Measurements from ENCODE around the gene NHLRC2.

DNA sequence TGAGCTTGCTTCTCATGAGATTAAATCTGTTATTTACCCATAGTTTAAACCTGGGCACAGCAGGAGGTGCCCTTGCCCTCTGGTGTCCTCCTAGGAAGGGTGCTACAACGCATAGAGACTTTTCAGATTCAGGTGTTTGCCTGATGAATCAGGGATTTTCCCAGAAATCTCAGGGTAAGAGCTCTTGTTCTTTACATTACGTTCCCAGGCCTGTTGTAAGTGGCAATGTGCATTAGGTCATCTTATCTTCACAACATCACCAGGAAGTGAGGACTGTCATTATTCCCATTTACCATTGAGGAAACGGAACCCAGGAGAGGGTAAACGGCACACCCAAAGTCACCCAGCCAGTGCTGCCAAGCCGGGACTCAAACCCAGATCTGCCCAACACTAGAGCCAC, 73.0 kb downstream of the NHLRC2 start:
- TF ChIP-seq, protein P1, sequence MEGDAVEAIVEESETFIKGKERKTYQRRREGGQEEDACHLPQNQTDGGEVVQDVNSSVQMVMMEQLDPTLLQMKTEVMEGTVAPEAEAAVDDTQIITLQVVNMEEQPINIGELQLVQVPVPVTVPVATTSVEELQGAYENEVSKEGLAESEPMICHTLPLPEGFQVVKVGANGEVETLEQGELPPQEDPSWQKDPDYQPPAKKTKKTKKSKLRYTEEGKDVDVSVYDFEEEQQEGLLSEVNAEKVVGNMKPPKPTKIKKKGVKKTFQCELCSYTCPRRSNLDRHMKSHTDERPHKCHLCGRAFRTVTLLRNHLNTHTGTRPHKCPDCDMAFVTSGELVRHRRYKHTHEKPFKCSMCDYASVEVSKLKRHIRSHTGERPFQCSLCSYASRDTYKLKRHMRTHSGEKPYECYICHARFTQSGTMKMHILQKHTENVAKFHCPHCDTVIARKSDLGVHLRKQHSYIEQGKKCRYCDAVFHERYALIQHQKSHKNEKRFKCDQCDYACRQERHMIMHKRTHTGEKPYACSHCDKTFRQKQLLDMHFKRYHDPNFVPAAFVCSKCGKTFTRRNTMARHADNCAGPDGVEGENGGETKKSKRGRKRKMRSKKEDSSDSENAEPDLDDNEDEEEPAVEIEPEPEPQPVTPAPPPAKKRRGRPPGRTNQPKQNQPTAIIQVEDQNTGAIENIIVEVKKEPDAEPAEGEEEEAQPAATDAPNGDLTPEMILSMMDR (IDR thresholded peaks at IDR 0.05; ENCODE audit: low read length), result no peak
- no peak for TF ChIP-seq EZH2phosphoT487 (IDR thresholded peaks at IDR 0.05; ENCODE audit: low read length)
- TF ChIP-seq EZH2 (optimal IDR thresholded peaks at IDR 0.05; ENCODE audit: low read depth, low read length), result no peak

Measured in MM.1S (cell line).